GM23248 (cell line): ENCODE data around the gene ZG16.

Experiments used
- EZH2 ChIP-seq: fragments of 200-600 bp; sonication (generic); IDR thresholded peaks from 2 replicates; pipeline ENCODE4 v1.6.1; 2018; ENCODE audit warnings: antibody characterized with exemption, mild to moderate bottlenecking; ENCODE audit not compliant: insufficient read depth, poor library complexity, severe bottlenecking
- EZH2phosphoT487 ChIP-seq: fragments of 200-600 bp; sonication (generic); IDR thresholded peaks from 2 replicates; pipeline ENCODE4 v1.6.1; 2018; ENCODE audit warnings: antibody characterized with exemption, moderate library complexity, mild to moderate bottlenecking, low read depth; ENCODE audit not compliant: insufficient read depth

DNA sequence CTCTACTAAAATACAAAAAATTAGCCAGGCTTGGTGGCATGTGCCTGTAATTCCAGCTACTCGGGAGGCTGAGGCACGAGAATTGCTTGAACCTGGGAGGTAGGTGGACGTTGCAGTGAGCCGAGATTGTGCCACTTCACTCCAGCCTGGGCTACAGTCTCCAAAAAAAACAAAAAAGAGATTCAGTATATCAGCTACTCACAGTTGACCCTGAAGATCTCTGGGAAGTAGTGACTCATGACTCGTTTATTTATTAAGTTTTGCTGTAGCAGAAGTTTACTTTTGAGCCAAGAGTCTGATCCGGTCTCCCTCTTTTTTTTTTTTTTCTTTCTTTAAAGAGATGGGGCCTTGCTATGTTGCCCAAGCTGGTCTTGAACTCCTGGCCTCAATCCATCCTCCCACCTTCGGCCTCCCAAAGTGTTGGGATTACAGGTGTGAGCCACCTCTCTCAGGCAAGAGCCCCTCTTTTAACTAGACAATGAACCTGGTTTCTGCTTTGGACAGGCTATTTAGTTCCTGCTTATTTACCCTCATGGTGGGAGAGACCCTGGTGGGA is 46.6 kb downstream of the ZG16 start:
- TF ChIP-seq EZH2phosphoT487 (no peak), EZH2 (no peak)
